ENCODE results near the gene GLYATL1.
"Not testable (repeated sequence)": the region's sequence is repeated elsewhere in the genome, so short reads cannot be mapped to it uniquely, and the experiment has no call there.

- TF ChIP-seq CTCF (IDR thresholded peaks at IDR 0.05; ENCODE audit: control extremely low read depth in 1 of 3, insufficient read depth in 1 of 3, low read depth in 1 of 3, low read length in 3 of 3); KDM5A (IDR thresholded peaks at IDR 0.05; ENCODE audit: low read length); TAF1 (IDR thresholded peaks at IDR 0.05; ENCODE audit: low read depth, low read length); ZNF274 (IDR thresholded peaks at IDR 0.05; ENCODE audit: borderline replicate concordance, extremely low read depth, low read length); MAX (IDR thresholded peaks at IDR 0.05); RNF2 (IDR thresholded peaks at IDR 0.05; ENCODE audit: borderline replicate concordance, low read depth, low read length, missing control alignments, poor library complexity, severe bottlenecking); EZH2 (IDR thresholded peaks at IDR 0.05; ENCODE audit: low read depth, low read length, severe bottlenecking); POLR2AphosphoS5 (IDR thresholded peaks at IDR 0.05; ENCODE audit: low read depth, low read length); SP1 (IDR thresholded peaks at IDR 0.05; ENCODE audit: low read depth, low read length); HDAC2 (IDR thresholded peaks at IDR 0.05; ENCODE audit: borderline replicate concordance in 1 of 2, low read depth in 2 of 2, low read length in 2 of 2): not testable (repeated sequence)
Observed at GRCh38 chr11:59002006-59002405, 62.7 kb downstream of the GLYATL1 start.
